HG02678 (cell line): Measurements from ENCODE around the gene CDHR5.

ENCODE experiments used
- ATAC-seq: cut with Tn5 transposase; IDR thresholded peaks from one replicate; pipeline ENCODE4 v1.9.1; 2021; ENCODE audit warnings: mild to moderate bottlenecking, moderate library complexity; ENCODE audit not compliant: unreplicated experiment

The CDHR5 gene

GRCh38 chr11:569158-569885 lies 55.4 kb downstream of the CDHR5 start:
- no peak for ATAC-seq

- peak; percentile 90 for ATAC-seq
Measured at GRCh38 chr11:568306-569157, 56.2 kb downstream of the CDHR5 start.

- ATAC-seq = no peak
Measured at GRCh38 chr11:567629-568292, 57.0 kb downstream of the CDHR5 start.

- ATAC-seq = no peak
Measured at GRCh38 chr11:567011-567628, 57.6 kb downstream of the CDHR5 start.
